NCI-H1694 (cell line): Measurements from ENCODE around the gene TMTC4.
"Not testable (repeated sequence)": the region's sequence is repeated elsewhere in the genome, so short reads cannot be mapped to it uniquely, and the experiment has no call there.

Source experiments
- DNase-seq: peaks from one replicate; lab custom pipeline; 2025; lab: John Stamatoyannopoulos, UW

TMTC4 gene, protein sequence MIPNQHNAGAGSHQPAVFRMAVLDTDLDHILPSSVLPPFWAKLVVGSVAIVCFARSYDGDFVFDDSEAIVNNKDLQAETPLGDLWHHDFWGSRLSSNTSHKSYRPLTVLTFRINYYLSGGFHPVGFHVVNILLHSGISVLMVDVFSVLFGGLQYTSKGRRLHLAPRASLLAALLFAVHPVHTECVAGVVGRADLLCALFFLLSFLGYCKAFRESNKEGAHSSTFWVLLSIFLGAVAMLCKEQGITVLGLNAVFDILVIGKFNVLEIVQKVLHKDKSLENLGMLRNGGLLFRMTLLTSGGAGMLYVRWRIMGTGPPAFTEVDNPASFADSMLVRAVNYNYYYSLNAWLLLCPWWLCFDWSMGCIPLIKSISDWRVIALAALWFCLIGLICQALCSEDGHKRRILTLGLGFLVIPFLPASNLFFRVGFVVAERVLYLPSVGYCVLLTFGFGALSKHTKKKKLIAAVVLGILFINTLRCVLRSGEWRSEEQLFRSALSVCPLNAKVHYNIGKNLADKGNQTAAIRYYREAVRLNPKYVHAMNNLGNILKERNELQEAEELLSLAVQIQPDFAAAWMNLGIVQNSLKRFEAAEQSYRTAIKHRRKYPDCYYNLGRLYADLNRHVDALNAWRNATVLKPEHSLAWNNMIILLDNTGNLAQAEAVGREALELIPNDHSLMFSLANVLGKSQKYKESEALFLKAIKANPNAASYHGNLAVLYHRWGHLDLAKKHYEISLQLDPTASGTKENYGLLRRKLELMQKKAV

DNA sequence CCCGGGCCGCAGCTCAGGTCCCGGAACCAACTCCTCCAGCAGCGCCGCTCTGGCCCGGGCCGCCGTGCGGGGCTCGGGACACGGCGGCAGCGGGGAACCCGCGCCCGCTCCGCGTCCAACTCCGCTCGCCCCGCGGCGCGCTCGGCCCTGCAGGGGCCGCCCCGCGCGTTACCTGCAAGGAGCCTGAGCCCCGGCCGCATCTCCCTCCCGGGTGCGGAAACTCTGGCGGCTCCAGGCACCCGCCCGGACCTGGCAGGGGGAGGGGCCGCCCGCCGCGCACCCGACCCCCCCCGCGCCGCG, at the start of gene TMTC4:
Gene TMTC4, minus strand, starts transcription at position 224 of the 300 bp plus-strand sequence. CDS start 4,433 bp downstream, outside the sequence.
- DNase-seq = no peak

DNA sequence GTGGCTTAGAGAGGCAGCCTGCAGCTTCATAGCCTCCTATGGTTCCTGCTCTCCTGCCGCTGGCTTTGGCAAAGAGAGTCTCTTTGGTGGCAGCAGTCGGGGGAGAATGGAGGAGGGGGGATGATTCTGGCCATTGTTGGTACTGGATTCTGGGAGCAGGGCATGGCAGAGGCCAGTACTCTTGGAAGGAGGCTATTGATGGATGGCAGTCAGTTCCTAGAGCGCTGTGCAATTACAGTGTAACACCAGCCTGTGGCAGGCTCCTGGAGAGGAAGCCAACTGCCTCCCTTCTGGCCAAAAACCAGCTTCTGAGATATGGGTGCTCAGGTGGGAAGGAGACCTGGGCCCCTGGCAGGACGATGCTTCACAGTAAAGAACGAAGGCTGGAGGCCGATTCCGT, 47.9 kb upstream of the TMTC4 start:
- no peak for DNase-seq

DNA sequence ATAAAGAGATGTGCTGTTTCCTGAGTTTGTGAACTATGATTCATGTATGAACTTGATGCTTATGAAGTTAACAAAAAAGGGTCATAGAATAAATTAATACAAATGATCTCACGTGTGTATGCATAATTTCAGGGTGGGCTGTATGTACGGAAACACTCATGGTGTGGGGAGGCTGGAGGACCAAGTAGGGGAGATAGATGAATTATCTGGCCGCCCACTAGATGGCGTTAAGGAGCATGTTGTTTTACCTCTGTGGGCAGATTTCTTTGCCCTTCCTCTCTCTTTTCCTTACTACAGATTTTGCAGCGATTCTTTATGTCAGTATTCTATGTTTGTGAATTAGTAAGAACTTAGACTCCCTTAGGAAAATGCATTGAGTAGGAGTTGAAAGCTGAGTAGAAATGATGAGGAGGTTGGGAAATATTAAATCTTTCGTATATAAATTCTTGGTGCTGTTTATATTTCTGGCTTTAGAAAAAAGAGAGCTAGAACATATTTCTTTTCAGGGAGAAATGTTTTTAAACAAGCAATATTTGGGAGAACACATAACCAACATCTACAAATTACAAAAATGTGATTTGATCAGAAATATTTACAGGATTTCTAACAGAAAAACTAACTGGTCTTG, 47.4 kb upstream of the TMTC4 start:
- peak; percentile 87 for DNase-seq

DNA sequence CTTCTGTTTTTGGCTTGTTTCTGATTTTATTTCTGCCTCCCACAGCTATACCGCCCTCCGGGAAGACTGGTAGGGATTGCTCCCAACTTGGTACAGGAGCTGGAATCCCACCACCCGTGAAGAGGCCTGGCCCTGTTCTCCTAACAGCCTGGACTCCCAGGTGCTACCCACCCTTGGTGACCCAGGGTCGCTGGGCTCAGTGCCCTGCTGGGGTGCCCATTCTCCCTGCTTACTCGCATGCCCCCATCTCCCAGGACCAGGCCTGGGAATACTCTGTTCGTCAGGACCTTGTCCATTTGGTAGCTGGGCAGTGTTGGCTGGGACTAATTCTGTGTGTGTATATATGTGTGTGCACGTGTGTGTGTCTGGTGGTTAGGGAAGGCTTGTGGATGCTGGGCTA, 41.0 kb upstream of the TMTC4 start:
- no peak for DNase-seq

DNA sequence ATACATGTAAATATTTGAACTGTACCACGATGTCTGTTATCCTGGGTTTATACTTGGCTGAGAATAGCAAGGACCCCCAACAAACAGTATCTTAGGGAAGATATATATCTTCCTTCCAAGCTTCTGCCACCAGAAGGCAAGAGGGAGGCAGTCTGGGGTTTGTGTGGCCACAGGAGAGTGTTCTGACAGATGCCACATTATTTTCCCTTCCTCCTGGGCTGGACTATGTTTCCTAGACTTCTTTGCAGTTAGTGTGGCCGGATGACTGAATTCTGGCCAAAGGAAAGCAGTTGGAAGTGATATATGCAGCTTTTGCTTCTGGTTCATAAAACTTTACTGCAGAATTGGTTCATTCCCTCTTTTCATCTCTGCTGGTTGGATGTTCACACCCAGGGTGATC, 39.9 kb upstream of the TMTC4 start:
- no peak for DNase-seq

DNA sequence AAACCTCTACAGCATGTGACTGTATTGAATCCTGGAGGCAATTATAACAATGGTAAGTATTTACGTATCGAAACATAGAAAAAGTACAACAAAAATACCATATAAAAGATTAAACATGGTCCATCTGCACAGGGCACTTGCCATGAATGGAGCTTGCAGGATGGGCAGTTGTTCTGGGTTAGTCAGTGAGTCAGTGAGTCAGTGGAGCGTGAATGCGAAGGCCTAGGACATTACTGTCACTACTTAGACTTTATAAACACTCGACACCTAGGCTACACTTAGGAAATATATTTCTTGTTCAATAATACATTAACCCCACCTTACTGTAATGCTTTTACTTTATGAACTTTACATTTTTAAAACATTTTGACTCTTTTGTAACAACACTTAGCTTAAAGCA, 35.6 kb upstream of the TMTC4 start:
- no peak for DNase-seq

DNA sequence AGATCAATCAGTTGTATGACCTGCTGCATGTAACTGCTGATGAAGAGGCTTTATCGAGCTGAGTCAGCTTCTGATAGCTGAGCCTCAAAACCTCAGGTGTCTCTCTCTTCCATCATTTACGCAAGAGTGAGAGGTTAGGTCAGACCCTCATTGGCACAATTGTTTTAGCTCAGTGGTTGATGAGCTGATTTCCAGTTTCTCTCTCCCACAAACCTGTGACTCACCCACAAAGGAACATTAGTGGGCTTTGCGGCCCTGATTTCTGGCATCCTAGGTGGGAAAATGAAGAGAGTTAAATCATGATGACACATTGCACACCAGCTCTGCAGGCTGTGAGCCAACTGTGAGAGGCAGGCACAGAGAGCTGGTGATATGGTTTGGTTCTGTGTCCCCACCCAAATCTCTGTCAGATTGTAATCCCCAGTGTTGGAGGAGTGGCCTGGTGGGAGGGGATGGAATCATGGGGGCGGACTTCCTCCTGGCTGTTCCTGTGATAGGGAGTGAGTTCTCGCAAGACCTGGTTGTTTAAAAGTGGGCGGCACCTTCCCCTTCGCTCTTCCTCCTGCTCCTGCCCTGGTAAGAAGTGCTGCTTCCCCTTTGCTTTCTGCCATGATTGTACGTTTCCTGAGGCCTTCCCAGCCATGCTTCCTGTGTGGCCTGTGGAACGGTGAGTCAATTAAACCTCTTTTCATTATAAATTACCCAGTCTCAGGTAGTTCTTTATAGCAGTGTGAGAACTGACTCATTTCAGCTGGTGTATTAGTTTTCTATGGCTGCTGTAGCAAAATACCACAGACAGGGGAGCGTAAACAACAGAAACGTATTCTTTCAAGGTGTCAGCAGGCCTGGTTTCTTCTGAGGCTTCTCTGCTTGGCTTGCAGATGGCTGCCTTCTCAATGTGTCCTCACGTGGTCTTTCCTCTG, 33.5 kb upstream of the TMTC4 start:
- no peak for DNase-seq

DNA sequence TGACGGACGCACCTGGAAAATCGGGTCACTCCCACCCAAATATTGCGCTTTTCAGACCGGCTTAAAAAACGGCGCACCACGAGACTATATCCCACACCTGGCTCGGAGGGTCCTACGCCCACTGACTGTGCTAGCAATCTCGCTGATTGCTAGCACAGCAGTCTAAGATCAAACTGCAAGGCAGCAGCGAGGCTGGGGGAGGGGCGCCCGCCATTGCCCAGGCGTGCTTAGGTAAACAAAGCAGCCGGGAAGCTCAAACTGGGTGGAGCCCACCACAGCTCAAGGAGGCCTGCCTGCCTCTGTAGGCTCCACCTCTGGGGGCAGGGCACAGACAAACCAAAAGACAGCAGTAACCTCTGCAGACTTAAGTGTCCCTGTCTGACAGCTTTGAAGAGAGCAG, 23.7 kb upstream of the TMTC4 start:
- DNase-seq = not testable (repeated sequence)

DNA sequence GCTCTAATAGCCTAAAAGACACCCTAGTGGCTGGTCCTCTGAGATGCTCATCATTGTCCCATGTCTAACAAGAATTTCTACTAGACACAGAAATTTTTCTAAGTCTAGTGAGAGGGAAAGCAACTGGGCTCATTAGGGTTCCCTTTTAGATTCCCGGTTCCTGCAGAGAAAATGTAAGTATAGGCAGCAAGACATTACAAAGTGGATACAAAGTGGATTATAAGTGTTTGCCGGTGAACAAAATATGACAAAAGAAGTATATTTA, 20.8 kb upstream of the TMTC4 start:
- no peak for DNase-seq

DNA sequence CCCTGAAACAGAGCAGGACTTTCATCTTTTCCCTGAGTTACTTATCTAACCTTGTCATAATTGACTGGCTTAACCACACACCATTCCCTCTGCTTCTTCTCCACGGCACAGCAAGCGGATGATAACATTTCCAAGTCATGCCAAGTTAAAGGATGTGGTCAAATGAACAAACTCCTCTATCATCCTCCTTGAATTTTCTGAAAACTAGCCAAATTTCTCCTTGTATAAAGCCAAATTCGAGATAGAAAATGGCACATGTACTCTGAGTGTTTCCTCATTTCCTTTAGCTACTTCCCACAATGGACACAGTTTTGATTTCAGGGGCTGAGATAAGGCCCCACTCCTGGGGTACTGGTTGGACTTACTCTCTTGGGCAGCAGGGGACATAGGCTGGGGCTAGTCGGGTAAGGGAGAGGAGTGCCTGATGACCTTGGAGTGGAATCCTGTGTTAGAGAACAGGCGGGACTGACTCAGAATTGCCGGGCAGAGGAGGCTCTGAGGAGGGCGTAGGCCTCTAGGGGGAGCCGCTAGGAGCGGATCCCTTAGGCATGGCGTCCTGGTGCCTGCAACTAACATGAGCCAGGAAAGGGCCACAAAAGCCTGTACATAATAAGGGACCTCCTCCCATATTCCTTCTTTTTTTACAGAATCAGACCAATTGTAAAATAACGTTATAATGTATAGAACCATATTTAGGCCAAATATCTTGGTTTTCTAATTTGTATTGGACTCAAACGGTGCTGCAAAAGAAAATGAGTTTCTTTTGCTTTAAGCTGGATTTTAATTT, 20.3 kb upstream of the TMTC4 start:
- no peak for DNase-seq

DNA sequence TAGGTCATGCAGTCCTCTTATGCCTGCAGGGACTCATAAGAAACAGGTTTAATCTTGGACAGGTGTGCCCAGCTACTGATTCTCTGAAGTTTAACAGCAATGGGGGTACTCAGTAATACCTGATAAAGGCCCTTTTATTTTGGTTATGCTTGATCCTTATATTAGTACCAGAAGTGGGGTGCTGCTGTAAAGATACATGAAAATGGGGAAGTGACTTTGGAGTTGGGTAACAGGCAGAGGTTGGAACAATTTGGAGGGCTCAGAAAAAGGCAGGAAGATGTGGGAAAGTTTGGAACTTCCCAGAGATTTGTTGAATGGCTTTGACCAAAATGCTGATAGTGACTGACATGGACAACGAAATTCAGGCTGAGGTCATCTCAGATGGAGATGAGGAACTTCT, 14.6 kb upstream of the TMTC4 start:
- no peak for DNase-seq

DNA sequence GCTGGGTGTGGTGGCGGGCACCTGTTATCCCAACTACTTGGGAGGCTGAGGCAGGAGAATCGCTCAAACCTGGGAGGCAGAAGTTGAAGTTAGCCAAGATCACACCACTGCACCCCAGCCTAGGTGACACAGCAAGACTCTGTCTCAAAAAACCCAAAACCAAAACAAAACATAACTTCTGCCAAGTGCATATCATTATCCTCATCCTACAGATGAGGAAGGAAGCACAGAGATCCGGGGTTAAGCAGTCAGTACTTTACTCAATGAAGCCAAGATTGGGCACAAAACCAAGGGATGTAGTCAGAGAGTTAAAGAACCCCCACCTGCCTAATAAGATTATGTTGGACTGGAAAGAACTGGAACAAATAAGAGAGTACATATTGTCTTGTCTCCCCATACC, 5.5 kb upstream of the TMTC4 start:
- DNase-seq = no peak

DNA sequence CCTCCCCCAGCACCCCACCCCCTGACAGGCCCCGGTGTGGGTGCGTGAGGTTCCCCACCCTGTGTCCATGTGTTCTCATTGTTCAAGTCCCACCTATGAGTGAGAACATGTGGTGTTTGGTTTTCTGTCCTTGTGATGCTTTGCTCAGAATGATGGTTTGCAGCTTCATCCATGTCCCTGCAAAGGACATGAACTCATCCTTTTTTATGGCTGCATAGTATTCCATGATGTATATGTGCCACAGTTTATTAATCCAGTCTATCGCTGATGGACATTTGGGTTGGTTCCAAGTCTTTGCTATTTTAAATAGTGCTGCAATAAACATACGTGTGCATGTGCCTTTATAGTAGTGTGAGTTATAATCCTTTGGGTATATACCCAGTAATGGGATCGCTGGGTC, 2.5 kb upstream of the TMTC4 start:
- not testable (repeated sequence) for DNase-seq

DNA sequence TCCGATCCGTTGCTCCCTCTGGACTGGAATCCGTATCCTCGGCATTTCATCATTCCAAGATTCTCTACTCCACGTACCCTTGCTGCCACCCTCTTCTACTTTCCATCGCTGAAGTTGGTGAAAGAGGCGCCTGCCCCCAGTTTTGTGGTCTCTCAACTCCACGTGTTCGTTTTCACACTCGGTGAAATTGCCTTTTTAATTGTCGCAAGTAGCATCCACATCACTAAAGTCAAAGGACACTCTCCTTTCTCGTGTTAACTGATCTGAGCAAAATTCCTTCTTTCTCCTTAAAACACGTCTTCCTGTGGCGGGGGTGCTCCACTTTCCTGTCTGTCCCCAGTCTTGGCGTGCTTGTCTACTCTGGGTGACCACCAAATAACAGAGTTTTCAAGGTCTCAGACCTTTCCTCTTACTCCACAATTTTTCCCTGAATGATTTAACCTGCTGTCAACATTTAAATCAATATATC, 1.1 kb upstream of the TMTC4 start:
- no peak for DNase-seq

DNA sequence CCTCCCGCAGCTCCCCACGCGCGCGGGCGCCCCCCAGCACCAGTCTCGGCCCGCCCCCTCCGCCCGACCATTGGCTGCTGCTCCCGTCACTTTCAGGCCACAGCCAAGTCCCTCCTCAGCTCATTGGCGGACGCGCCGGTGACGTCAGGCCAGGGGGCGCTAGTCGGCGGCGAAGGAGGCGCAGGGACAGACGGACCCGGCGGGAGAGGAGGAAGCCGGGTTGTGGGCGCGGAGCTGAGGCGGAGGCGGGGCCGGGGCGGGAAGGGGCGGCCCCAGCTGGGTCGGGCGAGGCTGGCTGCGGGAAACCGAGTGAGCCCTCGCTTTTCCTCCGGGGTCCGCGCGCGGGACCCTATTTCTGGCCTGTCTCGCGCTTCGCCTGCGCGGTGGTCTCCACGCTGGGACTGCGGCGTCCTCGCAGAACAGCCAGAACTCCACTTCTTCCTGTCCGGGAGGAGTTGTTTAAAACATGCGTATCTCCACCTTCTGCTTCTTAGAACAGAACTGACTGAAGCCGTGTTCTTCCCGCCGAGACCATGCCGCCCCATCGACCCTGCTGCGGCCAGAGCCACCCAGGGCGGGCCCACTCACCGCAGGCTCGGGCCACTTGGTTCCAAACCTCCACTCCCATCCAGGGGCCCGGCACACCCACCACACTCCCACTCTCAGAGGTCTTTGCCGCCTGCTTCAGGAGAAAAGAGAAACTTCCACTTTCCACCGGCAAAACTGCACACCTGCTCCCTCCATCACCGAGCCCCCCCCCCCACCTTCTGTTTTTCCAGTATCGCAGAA, 471 bp upstream of the TMTC4 start:
- peak; percentile 93 for DNase-seq

DNA sequence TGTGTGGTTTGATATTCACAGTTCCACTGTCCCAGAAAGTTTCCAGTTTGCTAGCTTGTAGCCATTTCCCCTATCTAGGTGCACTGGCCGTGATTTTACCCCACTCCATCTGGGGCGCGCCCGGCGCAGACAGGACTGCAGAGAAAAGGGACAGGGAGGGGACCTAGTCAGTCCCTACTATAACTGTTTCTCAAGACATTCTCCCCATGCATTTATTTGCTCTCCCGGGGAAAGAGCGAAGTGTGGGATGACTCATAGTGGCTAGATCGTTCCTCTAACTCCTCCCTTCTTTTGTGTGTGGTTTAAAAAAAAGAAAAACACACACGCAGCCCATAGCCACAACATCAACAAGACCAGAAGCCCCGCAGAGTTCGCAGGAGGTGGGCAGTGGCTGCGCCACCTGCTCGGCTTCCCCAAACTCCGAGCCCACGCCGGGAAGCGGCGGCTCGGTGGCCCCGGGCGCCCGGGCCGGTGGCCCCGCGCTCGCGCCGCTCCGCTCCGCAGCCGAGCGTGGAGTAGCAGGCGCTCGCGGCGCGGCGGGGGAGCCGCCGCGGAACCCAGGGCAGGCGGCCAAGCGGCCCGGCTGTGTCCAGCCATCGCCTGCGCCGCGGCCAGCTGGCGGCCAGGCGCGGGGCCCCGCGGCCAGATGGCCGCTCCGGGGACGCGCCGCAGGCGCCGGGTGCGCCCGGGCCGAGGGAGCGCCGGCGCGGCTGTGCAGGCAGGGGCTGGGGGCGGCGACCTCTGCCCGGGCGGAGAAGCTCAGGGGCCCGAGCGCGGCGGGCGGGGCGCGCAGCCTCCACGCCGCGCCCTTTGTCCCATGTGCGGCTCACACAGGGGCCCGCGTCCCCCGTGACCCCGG, 653 bp downstream of the TMTC4 start:
- peak; percentile 15 for DNase-seq

DNA sequence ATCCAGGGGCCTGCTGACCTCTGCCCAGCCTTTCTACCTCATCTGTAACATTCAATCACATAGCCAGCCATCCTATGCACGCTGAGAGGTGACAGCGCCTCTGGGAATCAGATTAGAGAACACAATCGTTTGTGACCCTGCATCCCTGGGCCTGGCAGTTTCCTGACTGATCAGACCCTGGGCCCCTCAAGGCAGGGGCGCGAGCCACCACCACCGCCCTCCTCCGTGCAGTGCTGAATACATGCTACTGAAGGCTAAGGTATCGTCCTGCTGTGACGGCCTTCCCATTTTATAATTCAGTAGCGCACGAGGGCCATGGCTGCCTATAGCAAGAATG, 1.3 kb downstream of the TMTC4 start:
- no peak for DNase-seq

DNA sequence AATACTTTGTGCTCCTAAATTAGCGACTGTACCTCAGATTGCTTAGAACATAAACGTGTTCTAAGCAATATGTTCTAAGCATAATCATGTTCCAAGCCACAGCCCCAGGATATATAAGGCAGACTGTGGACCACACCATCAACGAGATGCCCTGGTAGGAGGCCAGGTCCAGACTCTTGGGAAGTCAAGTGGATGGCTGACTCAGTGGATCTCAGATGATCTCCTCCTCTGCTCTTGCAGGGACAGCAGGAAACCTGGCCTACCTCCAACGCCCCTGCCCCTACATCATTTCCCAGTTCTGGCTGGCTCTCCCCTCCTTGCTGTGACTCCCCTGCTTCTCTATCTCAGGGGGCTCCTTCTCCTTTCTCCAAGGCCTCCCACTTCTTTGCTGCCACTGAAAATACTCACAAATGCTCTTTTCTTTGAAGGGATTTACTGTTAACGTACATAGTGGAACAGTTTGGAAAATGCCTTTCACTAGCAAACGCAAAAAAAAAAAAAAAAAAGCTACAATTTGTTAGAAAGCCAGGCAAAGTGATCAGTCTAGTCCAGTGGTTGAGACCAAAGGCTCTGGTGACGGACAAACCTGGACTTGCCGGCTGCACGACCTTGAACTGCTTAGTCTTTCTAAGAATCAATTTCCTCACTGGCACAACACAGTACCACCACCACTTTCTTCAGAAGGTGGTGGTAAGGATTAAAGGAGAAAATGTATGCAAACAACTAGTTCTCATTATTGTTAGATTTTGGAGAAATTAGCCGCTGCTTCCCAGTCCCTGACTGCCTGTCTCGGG, 3.0 kb downstream of the TMTC4 start:
- DNase-seq = no peak

DNA sequence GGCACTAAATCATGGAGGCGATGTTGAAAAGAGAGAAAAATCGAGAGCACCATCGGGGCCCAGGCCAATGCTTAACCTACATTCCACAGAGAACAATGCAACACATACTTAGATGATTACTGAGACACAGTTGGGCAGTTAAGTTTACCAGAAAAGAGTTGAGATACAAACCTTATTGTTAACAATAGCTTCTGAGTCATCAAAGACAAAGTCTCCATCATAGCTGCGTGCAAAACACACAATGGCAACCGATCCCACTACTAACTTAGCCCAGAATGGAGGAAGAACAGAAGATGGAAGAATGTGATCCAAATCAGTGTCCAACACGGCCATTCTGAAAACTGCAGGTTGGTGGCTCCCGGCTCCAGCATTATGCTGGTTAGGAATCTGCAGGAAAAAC, 6.2 kb downstream of the TMTC4 start:
- DNase-seq = no peak
